Activated B cell treated with CpG ODN at 0.5 μM for 24 hours (primary cell): Measurements from ENCODE around the gene SDK2. TPM values are rescaled to one million over a fixed set of nuclear protein-coding genes. Genes with fewer than 3 reads are reported as not detected.

Source experiments
- ATAC-seq: fragments of 200-7000 bp; cut with Tn5 transposase; one replicate; pipeline ENCODE4 v1.10.0; 2021; ENCODE audit warnings: low read depth, mild to moderate bottlenecking, moderate library complexity
- CTCF ChIA-PET: fragments of 350-600 bp; sonication (Branson Sonifier 250); formaldehyde crosslinking; loops from one replicate; lab custom pipeline; 2021; ENCODE audit warnings: antibody characterized with exemption; lab: Charles Lee
- POLR2A ChIA-PET: fragments of 350-600 bp; sonication (Branson Sonifier 250); formaldehyde crosslinking; loops from one replicate; lab custom pipeline; 2021; ENCODE audit warnings: antibody characterized with exemption; lab: Charles Lee
- DNase-seq: peaks from one replicate; pipeline ENCODE4 v3.0.0; 2022
- H3K27ac Mint-ChIP-seq: one replicate; pipeline ENCODE4 v1.8.0; 2020; ENCODE audit warnings: mixed read lengths
- H3K27me3 Mint-ChIP-seq: one replicate; pipeline ENCODE4 v1.8.0; 2021; ENCODE audit warnings: mixed read lengths
- H3K36me3 Mint-ChIP-seq: one replicate; pipeline ENCODE4 v1.8.0; 2021; ENCODE audit warnings: low read depth, mixed read lengths
- H3K4me1 Mint-ChIP-seq: one replicate; pipeline ENCODE4 v1.8.0; 2021; ENCODE audit warnings: mixed read lengths
- H3K4me3 Mint-ChIP-seq: one replicate; pipeline ENCODE4 v1.8.0; 2020; ENCODE audit warnings: mild to moderate bottlenecking, mixed read lengths
- H3K9me3 Mint-ChIP-seq: one replicate; pipeline ENCODE4 v1.8.0; 2020; ENCODE audit warnings: mixed read lengths
- CTCF ChIP-seq: fragments of 200-600 bp; IDR thresholded peaks from one replicate; pipeline ENCODE4 v1.8.0; 2022; ENCODE audit warnings: antibody characterized with exemption, mild to moderate bottlenecking
- intact Hi-C: fragments of 100-400 bp; cut with micrococcal nuclease; formaldehyde crosslinking; loops from one replicate; pipeline ENCODE4 v1.15.1; 2024
- total RNA-seq: library from RNA; stranded (reverse); gene quantifications from 2 replicates; pipeline ENCODE4 v1.2.3, GENCODE V29; 2022

The SDK2 gene
- total RNA-seq, 1 donor from 2014 or later = 2.5 TPM

DNA sequence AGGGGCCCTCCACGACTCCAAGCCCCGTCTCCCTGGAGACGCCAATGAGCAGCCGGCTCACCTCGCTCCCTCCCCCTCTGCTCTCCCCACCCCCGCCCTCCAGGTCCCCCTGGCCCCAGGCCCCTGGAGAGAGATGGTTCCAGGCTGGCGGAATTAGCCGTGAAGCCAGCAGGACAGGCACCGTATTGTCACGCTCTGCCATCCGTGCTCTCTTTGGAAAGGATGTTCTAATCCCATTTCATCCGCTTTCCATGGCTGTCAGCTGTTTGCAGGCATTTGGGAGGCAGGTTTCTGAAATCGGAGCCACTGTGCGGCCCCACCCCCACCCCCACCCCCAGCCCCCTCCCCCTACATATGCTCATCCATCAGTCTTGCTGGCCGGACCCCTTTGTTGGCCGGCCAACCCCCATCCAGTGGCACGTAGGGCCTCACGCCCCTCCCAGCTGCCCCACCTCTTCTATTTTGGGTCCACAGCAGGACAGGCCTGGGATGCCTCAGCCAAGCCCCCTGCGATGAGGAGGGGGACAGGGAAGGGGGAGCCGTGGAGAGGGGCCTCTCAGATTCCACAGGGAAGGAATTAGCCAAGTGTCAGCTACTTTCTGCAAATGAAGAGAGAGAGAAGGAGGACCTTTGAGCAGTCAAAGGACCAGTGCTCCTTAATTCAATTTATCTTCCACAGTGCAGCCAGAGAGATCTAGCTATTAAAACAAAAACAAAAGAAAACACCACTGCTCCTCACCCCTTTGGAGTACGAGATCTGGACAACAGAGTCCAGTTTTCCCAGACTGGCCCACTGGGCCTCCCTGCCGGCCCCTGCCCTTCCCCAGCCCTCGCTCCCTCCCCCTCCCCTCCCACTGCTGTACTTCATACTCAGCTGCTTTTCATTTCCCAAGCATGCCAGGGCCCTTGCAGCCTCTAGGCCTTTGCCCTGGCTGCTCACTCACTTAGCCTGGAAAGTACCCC is 30.7 kb downstream of the SDK2 start:
- Mint-ChIP-seq H3K27ac (no peak overlapping the region), H3K4me3 (no peak overlapping the region), H3K9me3 (no peaks in the 10 kb centered on the region), H3K27me3 (no peaks in the 10 kb centered on the region), H3K36me3 (no peaks in the 10 kb centered on the region), H3K4me1 (peaks cover 25% of the 10 kb centered on the region)
- CTCF ChIA-PET = no interaction called here
- intact Hi-C loops = no loop called here
- ATAC-seq (no peak), DNase-seq (no peak)
- POLR2A ChIA-PET = no interaction called here
- TF ChIP-seq CTCF = no peak

- no peaks in the 10 kb centered on the region for H3K36me3 Mint-ChIP-seq
- intact Hi-C loops = no loop called here
- TF ChIP-seq CTCF = no peak
- no peak overlapping the region for H3K27ac Mint-ChIP-seq
- no peaks in the 10 kb centered on the region for H3K27me3 Mint-ChIP-seq
- H3K9me3 Mint-ChIP-seq = no peaks in the 10 kb centered on the region
- POLR2A ChIA-PET = no interaction called here
- CTCF ChIA-PET = no interaction called here
- DNase-seq (no peak), ATAC-seq (no peak)
- peaks cover 25% of the 10 kb centered on the region for H3K4me1 Mint-ChIP-seq
- no peak overlapping the region for H3K4me3 Mint-ChIP-seq
These were observed 32.2 kb downstream of the SDK2 start for GRCh38 chr17:73612031-73612472.

- intact Hi-C loops = no loop called here
- ChIA-PET CTCF (no interaction called here), POLR2A (no interaction called here)
- H3K27me3 Mint-ChIP-seq = no peaks in the 10 kb centered on the region
- no peak for TF ChIP-seq CTCF
- ATAC-seq (no peak), DNase-seq (no peak)
- H3K4me3 Mint-ChIP-seq = no peak overlapping the region
- H3K27ac Mint-ChIP-seq = no peak overlapping the region
- H3K9me3 Mint-ChIP-seq = no peaks in the 10 kb centered on the region
- no peaks in the 10 kb centered on the region for H3K36me3 Mint-ChIP-seq
- peaks cover 22% of the 10 kb centered on the region for H3K4me1 Mint-ChIP-seq
These were observed 32.6 kb downstream of the SDK2 start for GRCh38 chr17:73611630-73612029.

DNA sequence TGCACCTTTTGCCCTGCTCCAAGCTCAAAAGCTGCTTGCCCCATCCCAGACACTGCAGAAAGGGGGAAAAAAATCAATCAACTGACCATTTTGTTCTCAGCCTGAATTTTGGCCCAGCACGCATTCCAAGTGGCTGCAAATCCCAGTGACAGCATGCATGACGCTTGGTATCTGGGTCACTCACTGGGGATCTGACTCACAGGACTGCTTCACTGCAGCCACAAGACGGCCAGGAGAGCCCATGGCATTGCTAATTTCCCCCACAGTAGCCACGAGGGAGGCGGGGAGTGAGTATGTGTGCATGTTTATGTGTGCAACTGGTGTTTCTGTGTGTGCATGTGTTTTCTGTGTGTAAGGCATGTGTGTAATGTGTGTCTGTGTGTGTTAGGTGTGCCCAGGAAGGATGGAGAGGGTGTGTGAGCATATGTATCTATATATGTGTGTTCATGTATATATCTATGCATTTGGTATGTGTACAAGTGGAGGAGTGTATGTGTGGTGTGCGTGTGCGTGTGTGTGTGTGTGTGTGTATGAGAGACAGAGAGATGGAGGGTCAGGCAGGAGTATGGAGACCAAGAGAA is 33.8 kb downstream of the SDK2 start:
- ATAC-seq = no peak
- no peak for TF ChIP-seq CTCF
- intact Hi-C loops = no loop called here
- no peak overlapping the region for H3K27ac Mint-ChIP-seq
- H3K9me3 Mint-ChIP-seq = no peaks in the 10 kb centered on the region
- H3K27me3 Mint-ChIP-seq = no peaks in the 10 kb centered on the region
- H3K36me3 Mint-ChIP-seq = no peaks in the 10 kb centered on the region
- DNase-seq = no peak
- ChIA-PET POLR2A (no interaction called here), CTCF (no interaction called here)
- H3K4me1 Mint-ChIP-seq = peaks cover 15% of the 10 kb centered on the region
- H3K4me3 Mint-ChIP-seq = no peak overlapping the region

- Mint-ChIP-seq H3K27me3 (no peaks in the 10 kb centered on the region), H3K36me3 (no peaks in the 10 kb centered on the region), H3K27ac (no peak overlapping the region), H3K4me3 (no peak overlapping the region), H3K9me3 (no peaks in the 10 kb centered on the region), H3K4me1 (peaks cover 15% of the 10 kb centered on the region)
- ChIA-PET POLR2A (no interaction called here), CTCF (no interaction called here)
- no peak for TF ChIP-seq CTCF
- intact Hi-C loops = no loop called here
- ATAC-seq (no peak), DNase-seq (no peak)
These were observed 34.5 kb downstream of the SDK2 start for GRCh38 chr17:73609758-73610157.
